Nephron (organoid): ENCODE results near the gene TKTL2.
A peak's percentile ranks its signal among the peaks of the same experiment; 100 is the strongest.

Source experiments
- H3K27ac Mint-ChIP-seq, 3 experiments: 2 replicates each; pipeline ENCODE4 v1.8.0; 2020; ENCODE audit warnings: mixed read lengths in 3 of 3, mild to moderate bottlenecking in 2 of 3, moderate library complexity in 1 of 3
- H3K27me3 Mint-ChIP-seq: 2 replicates; pipeline ENCODE4 v1.8.0; 2021; ENCODE audit warnings: low read depth, mild to moderate bottlenecking, moderate library complexity, mixed read lengths
- H3K36me3 Mint-ChIP-seq: 2 replicates; pipeline ENCODE4 v1.8.0; 2020; ENCODE audit warnings: low read depth, mixed read lengths
- H3K4me1 Mint-ChIP-seq: 2 replicates; pipeline ENCODE4 v1.8.0; 2020; ENCODE audit warnings: mixed read lengths
- H3K4me3 Mint-ChIP-seq, 3 experiments: 2 replicates each; pipeline ENCODE4 v1.8.0; 2020; ENCODE audit warnings: mild to moderate bottlenecking in 3 of 3, mixed read lengths in 3 of 3, moderate library complexity in 2 of 3
- H3K9me3 Mint-ChIP-seq: 2 replicates; pipeline ENCODE4 v1.8.0; 2020; ENCODE audit warnings: mixed read lengths
- TF ChIP-seq, protein P1 (sequence below), 3 experiments: fragments of 200-600 bp; sonication (generic); IDR thresholded peaks; one replicate each; pipeline ENCODE4 v1.5.0; 2021; ENCODE audit warnings: antibody characterized with exemption in 3 of 3; ENCODE audit not compliant: unreplicated experiment in 3 of 3

Gene TKTL2

DNA sequence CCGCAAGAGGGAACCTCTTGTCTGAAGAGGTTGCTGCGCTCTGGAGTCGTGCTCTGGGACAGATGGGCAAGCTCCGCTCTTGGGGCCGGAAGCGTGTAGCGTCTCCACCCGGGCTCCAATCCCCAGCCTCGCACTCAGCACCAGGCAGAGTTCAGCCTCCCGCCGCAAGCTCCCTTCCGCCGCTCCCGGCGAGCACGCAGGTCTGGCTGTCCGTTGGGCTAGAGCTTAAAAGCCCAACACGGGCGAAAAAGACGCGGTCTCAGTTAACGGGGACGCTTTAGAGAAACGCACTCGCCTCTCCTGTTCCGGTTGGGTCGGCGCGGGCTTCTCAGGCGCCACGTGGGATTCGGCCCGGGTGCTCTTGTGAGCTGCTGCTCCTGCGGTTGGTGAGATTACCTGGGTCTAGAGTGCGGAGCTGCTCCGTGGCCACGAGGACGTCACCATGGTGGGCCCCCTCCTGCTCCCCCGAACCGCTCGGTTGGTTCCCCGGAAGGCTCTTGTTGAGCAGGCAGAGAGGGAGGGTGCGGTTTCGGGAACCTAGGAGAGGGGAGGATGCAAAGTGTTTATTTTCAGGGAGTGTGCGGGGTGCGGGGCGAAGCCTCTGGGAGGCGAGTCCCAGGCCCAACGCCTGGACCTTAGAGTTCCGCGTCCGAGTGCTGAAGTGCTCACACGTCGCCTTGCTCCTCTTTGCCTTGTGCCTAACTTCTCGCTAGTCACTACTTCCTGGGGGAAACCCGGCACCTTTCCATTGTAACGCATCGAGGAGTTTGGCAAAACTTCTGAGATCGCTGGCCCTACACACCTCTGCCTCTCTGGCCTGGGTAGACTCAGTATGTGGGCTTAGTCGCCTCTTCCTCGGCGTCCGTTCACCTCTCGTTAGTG, 21.0 kb upstream of the TKTL2 start, which contains the start of gene TMA16:
Gene TMA16, plus strand, starts transcription at position 331 of the 882 bp plus-strand sequence. Its CDS starts 112 bp downstream, at position 443.
- peaks cover 10% of the 10 kb centered on the region for H3K36me3 Mint-ChIP-seq
- H3K9me3 Mint-ChIP-seq = no peaks in the 10 kb centered on the region
- H3K27me3 Mint-ChIP-seq = no peaks in the 10 kb centered on the region
- H3K4me3 Mint-ChIP-seq = peak within 1 kb of the TSS; percentile 96 to 99 (median 98)
- H3K4me1 Mint-ChIP-seq = peaks cover 21% of the 10 kb centered on the region
- TF ChIP-seq, protein P1, sequence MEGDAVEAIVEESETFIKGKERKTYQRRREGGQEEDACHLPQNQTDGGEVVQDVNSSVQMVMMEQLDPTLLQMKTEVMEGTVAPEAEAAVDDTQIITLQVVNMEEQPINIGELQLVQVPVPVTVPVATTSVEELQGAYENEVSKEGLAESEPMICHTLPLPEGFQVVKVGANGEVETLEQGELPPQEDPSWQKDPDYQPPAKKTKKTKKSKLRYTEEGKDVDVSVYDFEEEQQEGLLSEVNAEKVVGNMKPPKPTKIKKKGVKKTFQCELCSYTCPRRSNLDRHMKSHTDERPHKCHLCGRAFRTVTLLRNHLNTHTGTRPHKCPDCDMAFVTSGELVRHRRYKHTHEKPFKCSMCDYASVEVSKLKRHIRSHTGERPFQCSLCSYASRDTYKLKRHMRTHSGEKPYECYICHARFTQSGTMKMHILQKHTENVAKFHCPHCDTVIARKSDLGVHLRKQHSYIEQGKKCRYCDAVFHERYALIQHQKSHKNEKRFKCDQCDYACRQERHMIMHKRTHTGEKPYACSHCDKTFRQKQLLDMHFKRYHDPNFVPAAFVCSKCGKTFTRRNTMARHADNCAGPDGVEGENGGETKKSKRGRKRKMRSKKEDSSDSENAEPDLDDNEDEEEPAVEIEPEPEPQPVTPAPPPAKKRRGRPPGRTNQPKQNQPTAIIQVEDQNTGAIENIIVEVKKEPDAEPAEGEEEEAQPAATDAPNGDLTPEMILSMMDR (IDR thresholded peaks at IDR 0.05; ENCODE audit: unreplicated experiment in 3 of 3) = no peak
- peak within 1 kb of the TSS; percentile 98 to 99 (median 98) for H3K27ac Mint-ChIP-seq

DNA sequence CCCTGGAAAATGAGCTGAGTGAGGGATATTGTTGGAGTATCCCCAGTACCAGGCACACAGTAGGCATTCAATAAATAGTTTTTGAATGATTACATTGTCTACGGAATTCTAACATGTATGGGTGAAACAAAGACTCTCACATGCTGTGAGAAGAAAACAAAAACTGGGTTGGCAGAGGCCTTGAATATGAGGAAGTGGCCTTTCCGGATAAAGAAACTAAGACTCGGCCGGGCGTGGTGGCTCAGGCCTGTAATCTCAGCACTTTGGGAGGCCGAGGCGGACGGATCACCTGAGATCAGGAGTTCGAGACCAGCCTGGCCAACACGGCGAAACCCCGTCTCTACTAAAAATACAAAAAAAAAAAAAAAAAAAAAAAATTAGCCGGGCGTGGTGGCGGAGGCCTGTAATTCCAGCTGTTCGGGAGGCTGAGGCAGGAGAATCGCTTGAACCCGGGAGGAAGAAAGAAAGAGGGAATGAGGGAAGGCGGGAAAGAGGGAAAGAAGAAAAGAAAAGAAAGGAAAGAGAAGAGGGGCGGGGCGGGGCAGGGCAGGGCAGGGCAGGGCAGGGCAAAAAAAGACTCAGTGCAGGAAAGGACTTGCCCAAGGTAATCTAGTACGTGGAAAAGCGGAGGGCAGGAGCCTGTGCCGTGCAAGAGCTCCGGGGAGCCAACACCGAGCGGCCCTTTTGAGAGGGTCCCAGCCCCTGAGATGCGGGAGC, 20.2 kb upstream of the TKTL2 start:
- TF ChIP-seq, protein P1 (IDR thresholded peaks at IDR 0.05; ENCODE audit: unreplicated experiment in 3 of 3) = no peak
- no peaks in the 10 kb centered on the region for H3K9me3 Mint-ChIP-seq

DNA sequence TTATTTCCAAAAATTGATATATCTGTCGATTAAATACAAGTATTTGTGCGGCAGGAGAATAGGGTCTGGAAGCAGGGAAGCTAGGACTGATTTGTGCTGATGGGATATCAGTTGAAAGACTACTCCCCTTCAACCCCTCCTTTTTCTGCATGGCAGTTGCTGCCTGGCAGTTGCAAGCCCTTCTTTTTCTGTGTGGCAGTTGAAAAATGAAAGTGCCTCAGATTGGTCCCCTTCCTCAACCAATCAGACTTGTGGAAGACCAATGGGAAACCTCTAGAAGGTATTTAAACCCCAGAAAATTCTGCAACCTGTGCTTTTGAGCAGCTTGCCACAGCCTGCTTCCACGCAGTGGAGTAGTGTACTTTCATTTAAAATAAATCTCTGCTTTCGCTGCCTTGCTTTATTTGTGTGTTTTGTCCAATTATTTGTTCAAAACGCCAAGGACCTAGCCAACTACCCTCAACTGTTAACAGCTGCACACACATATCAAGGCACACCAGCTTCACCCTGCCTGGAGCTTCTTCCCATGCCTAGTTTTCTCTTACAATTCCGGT, 19.5 kb upstream of the TKTL2 start:
- Mint-ChIP-seq H3K36me3 (peaks cover 10% of the 10 kb centered on the region), H3K27me3 (no peaks in the 10 kb centered on the region)

More for the DNA sequence above, 20.2 kb upstream of the TKTL2 start:
- Mint-ChIP-seq H3K27me3 (no peaks in the 10 kb centered on the region), H3K4me3 (peak overlapping the region; percentile 96 to 99 (median 98)), H3K4me1 (peaks cover 21% of the 10 kb centered on the region), H3K27ac (peak overlapping the region; percentile 98 to 99 (median 98)), H3K36me3 (peaks cover 10% of the 10 kb centered on the region)

DNA sequence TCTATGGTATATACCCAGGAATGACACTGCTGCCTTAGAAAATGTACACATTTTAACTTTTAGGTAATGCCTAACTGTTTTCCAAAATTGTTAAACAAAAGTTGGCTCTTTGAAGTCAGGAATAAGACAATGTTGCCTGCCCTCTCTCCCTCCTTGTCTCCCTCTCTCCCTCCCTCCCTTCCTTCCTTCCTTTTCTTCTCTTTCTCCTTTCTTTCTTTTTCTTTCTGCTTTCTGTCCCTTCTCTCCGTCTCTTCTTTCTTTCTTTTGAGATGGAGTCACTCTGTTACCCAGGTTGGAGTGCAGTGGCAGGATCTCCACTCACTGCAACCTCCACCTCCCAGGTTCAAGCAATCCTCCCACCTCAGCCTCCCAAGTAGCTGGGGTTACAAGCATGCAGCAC, 16.4 kb upstream of the TKTL2 start:
- Mint-ChIP-seq H3K9me3 (no peaks in the 10 kb centered on the region), H3K27ac (no peak overlapping the region)
- TF ChIP-seq, protein P1 (IDR thresholded peaks at IDR 0.05; ENCODE audit: unreplicated experiment in 3 of 3) = no peak

More for the DNA sequence above, 19.5 kb upstream of the TKTL2 start:
- H3K27ac Mint-ChIP-seq = peak overlapping the region; percentile 98 to 99 (median 98)
- H3K4me1 Mint-ChIP-seq = peaks cover 21% of the 10 kb centered on the region
- H3K4me3 Mint-ChIP-seq = peak overlapping the region; percentile 96 to 99 (median 98)
- H3K9me3 Mint-ChIP-seq = no peaks in the 10 kb centered on the region
- TF ChIP-seq, protein P1 (IDR thresholded peaks at IDR 0.05; ENCODE audit: unreplicated experiment in 3 of 3) = no peak

DNA sequence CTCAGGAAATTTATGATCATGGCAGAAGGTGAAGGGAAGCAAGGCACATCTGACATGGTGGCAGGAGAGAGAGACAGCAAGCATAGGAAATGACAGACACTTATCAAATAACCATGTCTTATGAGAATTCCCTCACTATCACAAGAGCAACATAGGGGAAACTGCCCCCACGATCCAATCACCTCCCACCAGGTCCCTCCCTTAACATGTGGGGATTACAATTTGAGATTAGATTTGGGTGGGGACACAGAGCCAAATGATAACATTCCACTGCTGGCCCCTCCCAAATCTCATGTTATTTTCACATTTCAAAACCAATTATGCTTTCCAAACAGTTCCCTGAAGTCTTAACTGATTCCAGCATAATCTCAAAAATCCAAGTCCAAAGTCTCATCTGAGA, 12.8 kb upstream of the TKTL2 start:
- TF ChIP-seq, protein P1 (IDR thresholded peaks at IDR 0.05; ENCODE audit: unreplicated experiment in 3 of 3) = no peak
- no peak overlapping the region for H3K4me3 Mint-ChIP-seq
- H3K36me3 Mint-ChIP-seq = no peaks in the 10 kb centered on the region
- no peaks in the 10 kb centered on the region for H3K27me3 Mint-ChIP-seq
- H3K27ac Mint-ChIP-seq = no peak overlapping the region
- H3K9me3 Mint-ChIP-seq = no peaks in the 10 kb centered on the region
- no peaks in the 10 kb centered on the region for H3K4me1 Mint-ChIP-seq

More for the DNA sequence above, 16.4 kb upstream of the TKTL2 start:
- H3K27me3 Mint-ChIP-seq = no peaks in the 10 kb centered on the region
- H3K4me1 Mint-ChIP-seq = no peaks in the 10 kb centered on the region
- H3K4me3 Mint-ChIP-seq = no peak overlapping the region
- H3K36me3 Mint-ChIP-seq = no peaks in the 10 kb centered on the region
